ENCODE results near the gene CAV1. TPM values are rescaled to one million over a fixed set of nuclear protein-coding genes. Genes with fewer than 3 reads are reported as not detected.

Gene CAV1
- total RNA-seq (2022; extraction: Qiagen RNA extraction; ENCODE audit: low read depth): 437 to 497 TPM (median 472 TPM) in 5 replicates

GRCh38 chr7:116524609-116525297, at the start of gene CAV1:
TSS of gene CAV1 (plus strand) at chr7:116525036. CDS start at chr7:116525063, 27 bp downstream.

GRCh38 chr7:116499168-116500077, 25.4 kb upstream of the CAV1 start, which contains the start of gene CAV2:
TSS of gene CAV2 (plus strand) at chr7:116499738. CDS start at chr7:116499782, 44 bp downstream.

Other genes starting within 250 kb of the CAV1 start
- 154 to 191 TPM (median 173 TPM) in 5 replicates for gene CAV2, start 25.3 kb upstream of the CAV1 start, total RNA-seq (2022; extraction: Qiagen RNA extraction; ENCODE audit: low read depth)
- 57.3 to 103 TPM (median 96.4 TPM) in 5 replicates for gene MET, start 147.2 kb downstream of the CAV1 start, total RNA-seq (2022; extraction: Qiagen RNA extraction; ENCODE audit: low read depth)

All from A549 treated with RU486 at 1 μM for 4 hours (cell line).